A673 (cell line): ENCODE results near the gene KLHL1.

Experiments used
- CTCF ChIP-seq: fragments of 300-800, 200-600 bp; sonication (generic); conservative IDR thresholded peaks from 2 replicates; pipeline ENCODE4 v1.5.1; 2017; ENCODE audit warnings: low read depth, mild to moderate bottlenecking, antibody characterized with exemption, low read length, moderate library complexity, mixed read lengths
- EZH2 ChIP-seq: fragments of 200-600 bp; sonication (generic); IDR thresholded peaks from 2 replicates; pipeline ENCODE4 v1.6.1; 2017; ENCODE audit warnings: borderline replicate concordance, low read depth, mild to moderate bottlenecking, mixed read lengths, antibody characterized with exemption, low read length; ENCODE audit not compliant: poor library complexity, severe bottlenecking

GRCh38 chr13:69857183-69857821 is 250.9 kb downstream of the KLHL1 start:
- TF ChIP-seq CTCF (peak; percentile 82), EZH2 (no peak)
